Stomach (tissue), 9 donors: ENCODE data around the gene NTF4. TPM values are rescaled to one million over a fixed set of nuclear protein-coding genes. Genes with fewer than 3 reads are reported as not detected.

Experiments
- DNase-seq, 2 donors: peaks; one replicate each; pipeline versions ENCODE4 v3.0.0 to v3.0.0-alpha.2; 2013 to 2019
- H3K27ac ChIP-seq, 5 donors: fragments of 200-600 bp in 4 of 5; sonication (generic) in 4 of 5; one replicate each; pipeline ENCODE4 v1.5.1; 2013 to 2019; ENCODE audit warnings: mild to moderate bottlenecking in 1 of 5, moderate library complexity in 1 of 5
- H3K27me3 ChIP-seq, 3 donors: fragments of 200-600 bp; sonication (generic); one replicate each; pipeline ENCODE4 v1.5.1; 2017 to 2019; ENCODE audit warnings: mixed run types in 1 of 3
- H3K36me3 ChIP-seq, 4 donors: fragments of 200-600 bp; sonication (generic); 1 replicate in 3 of 4; 2 replicates in 1 of 4; pipeline ENCODE4 v1.5.1; 2016 to 2019
- H3K4me1 ChIP-seq, 4 donors: fragments of 200-600 bp; sonication (generic); one replicate each; pipeline ENCODE4 v1.5.1; 2016 to 2019
- H3K4me3 ChIP-seq, 4 donors: fragments of 200-600 bp; sonication (generic) in 3 of 4; one replicate each; pipeline ENCODE4 v1.5.1; 2016 to 2019; ENCODE audit warnings: mild to moderate bottlenecking in 1 of 4
- H3K9me3 ChIP-seq, 4 donors: fragments of 200-600 bp; sonication (generic); one replicate each; pipeline ENCODE4 v1.5.1; 2016 to 2019
- EP300 ChIP-seq: sonication (generic); formaldehyde crosslinking; IDR thresholded peaks from one replicate; pipeline ENCODE4 v1.6.1; 2017; ENCODE audit warnings: antibody characterized with exemption
- POLR2A ChIP-seq, 4 donors: fragments of 450-650 bp; IDR thresholded peaks; one replicate each; pipeline ENCODE4 v1.6.1; 2016; ENCODE audit warnings: antibody characterized with exemption in 4 of 4, control low read depth in 2 of 4, mild to moderate bottlenecking in 1 of 4, moderate library complexity in 1 of 4
- POLR2AphosphoS5 ChIP-seq, 3 donors: sonication (generic); formaldehyde crosslinking; IDR thresholded peaks; one replicate each; pipeline ENCODE4 v1.6.1; 2016; ENCODE audit warnings: antibody characterized with exemption in 3 of 3
- WGBS, 5 donors: extraction: QIAGEN DNeasy Blood & Tissue Kit in 3 of 5; methylation state at CpG; one replicate each; pipeline versions ENCODE4 v1.1.5 to v1.1.7; 2013 to 2018; 5-methylcytosine and 5-hydroxymethylcytosine counted together
- intact Hi-C: fragments of 100-400 bp; cut with DNase I; formaldehyde crosslinking; loops from one replicate; pipeline ENCODE4 v1.15.1; 2023; ENCODE audit warnings: low total_unique reads
- polyA plus RNA-seq, 3 donors: library from polyadenylated mRNA; stranded (reverse); fragments of 200-250 nt; gene quantifications; one replicate each; pipeline ENCODE4 v1.2.3, GENCODE V29; 2013
- small RNA-seq, 4 donors: library from RNA; depleted of rRNA; stranded (forward); fragments of <200 nt; gene quantifications; one replicate each; pipeline ENCODE3, GENCODE V24; 2016
- total RNA-seq, 5 donors: library from RNA; depleted of rRNA; stranded (reverse); fragments of >200 nt; gene quantifications; one replicate each; pipeline versions ENCODE4 v1.1.0 to v1.2.3, GENCODE V29; 2014 to 2016
- TF ChIP-seq, protein P1 (sequence below), 7 experiments: fragments of 450-650 bp in 4 of 7; fragments of 200-600 bp in 3 of 7; sonication (generic) in 3 of 7; IDR thresholded peaks; one replicate each; pipeline ENCODE4 v1.5.1; 2016 to 2019; ENCODE audit warnings: antibody characterized with exemption in 7 of 7, control low read depth in 2 of 7, mild to moderate bottlenecking in 1 of 7
- donor health status: healthy with polysubstance abuse.
- donor health status: Bipolar disorder and iron deficiency.
- donor health status: healthy.

NTF4 gene
- total and polyA plus RNA-seq, 8 donors: 17.5 TPM; not detected in 7

GRCh38 chr19:49011194-49011593 lies 53.4 kb downstream of the NTF4 start:
- Histone ChIP-seq H3K27ac (no peak overlapping the region), H3K27me3 (no peaks in the 10 kb centered on the region), H3K9me3 (no peaks in the 10 kb centered on the region), H3K4me3 (no peak overlapping the region), H3K4me1 (no peaks in the 10 kb centered on the region), H3K36me3 (peaks cover 36 to 98% (median 96%) of the 10 kb centered on the region in 4 donors)
- DNase-seq: no peak
- intact Hi-C loops: no loop called here
- WGBS, 5 donors: 80 to 87% (median 85%) methylated on average over 7 to 17 of the region's 17 CpGs
- TF ChIP-seq EP300 (no peak), POLR2A (IDR thresholded peaks at IDR 0.05) (no peak), POLR2AphosphoS5 (IDR thresholded peaks at IDR 0.05) (no peak)
- TF ChIP-seq, protein P1, sequence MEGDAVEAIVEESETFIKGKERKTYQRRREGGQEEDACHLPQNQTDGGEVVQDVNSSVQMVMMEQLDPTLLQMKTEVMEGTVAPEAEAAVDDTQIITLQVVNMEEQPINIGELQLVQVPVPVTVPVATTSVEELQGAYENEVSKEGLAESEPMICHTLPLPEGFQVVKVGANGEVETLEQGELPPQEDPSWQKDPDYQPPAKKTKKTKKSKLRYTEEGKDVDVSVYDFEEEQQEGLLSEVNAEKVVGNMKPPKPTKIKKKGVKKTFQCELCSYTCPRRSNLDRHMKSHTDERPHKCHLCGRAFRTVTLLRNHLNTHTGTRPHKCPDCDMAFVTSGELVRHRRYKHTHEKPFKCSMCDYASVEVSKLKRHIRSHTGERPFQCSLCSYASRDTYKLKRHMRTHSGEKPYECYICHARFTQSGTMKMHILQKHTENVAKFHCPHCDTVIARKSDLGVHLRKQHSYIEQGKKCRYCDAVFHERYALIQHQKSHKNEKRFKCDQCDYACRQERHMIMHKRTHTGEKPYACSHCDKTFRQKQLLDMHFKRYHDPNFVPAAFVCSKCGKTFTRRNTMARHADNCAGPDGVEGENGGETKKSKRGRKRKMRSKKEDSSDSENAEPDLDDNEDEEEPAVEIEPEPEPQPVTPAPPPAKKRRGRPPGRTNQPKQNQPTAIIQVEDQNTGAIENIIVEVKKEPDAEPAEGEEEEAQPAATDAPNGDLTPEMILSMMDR (IDR thresholded peaks at IDR 0.05): no peak

Small RNA genes within 50 kb of the gene (small RNA-seq; reads per million reads assigned to genes)
- 0 reads per million in 4 donors for gene RN7SL708P

Other genes starting within 250 kb of the NTF4 start
- gene HSD17B14, start 228.3 kb downstream of the NTF4 start, total RNA-seq: 10 to 100 TPM in 2 of 5 donors, 1 to 10 TPM in 2, not detected in 1; 2.8 to 41.4 (median 17.3) TPM
- 1 to 10 TPM; 5.4 to 9.8 (median 9.4) TPM for gene HSD17B14, start 228.3 kb downstream of the NTF4 start, polyA plus RNA-seq
- gene PLEKHA4, start 196.2 kb downstream of the NTF4 start, total RNA-seq: 10 to 100 TPM in 2 of 5 donors, 1 to 10 TPM in 3; 1.7 to 35.6 (median 4.8) TPM
- gene PLEKHA4, start 196.2 kb downstream of the NTF4 start, polyA plus RNA-seq: 10 to 100 TPM; 30.1 to 85.0 (median 75.3) TPM
- gene PPP1R15A, start 192.4 kb downstream of the NTF4 start, total RNA-seq: 100 to 1,000 TPM in 1 of 5 donors, 10 to 100 TPM in 4; 14.6 to 107 (median 35.1) TPM
- gene PPP1R15A, start 192.4 kb downstream of the NTF4 start, polyA plus RNA-seq: 10 to 100 TPM; 34.6 to 59.8 (median 37.1) TPM
- 1 to 10 TPM in 2 of 5 donors, not detected in 3; 1.2 to 1.3 TPM for gene TULP2, start 166.1 kb downstream of the NTF4 start, total RNA-seq
- not detected for gene TULP2, start 166.1 kb downstream of the NTF4 start, polyA plus RNA-seq
- gene NUCB1, start 164.5 kb downstream of the NTF4 start, total RNA-seq: 100 to 1,000 TPM; 117 to 503 (median 135) TPM
- 100 to 1,000 TPM in 1 of 3 donors, 10 to 100 TPM in 2; 68.9 to 118 (median 91.5) TPM for gene NUCB1, start 164.5 kb downstream of the NTF4 start, polyA plus RNA-seq
- under 1 TPM in 1 of 5 donors, not detected in 4; 0.89 TPM for gene DHDH, start 131.1 kb downstream of the NTF4 start, total RNA-seq
- gene DHDH, start 131.1 kb downstream of the NTF4 start, polyA plus RNA-seq: 1 to 10 TPM in 1 of 3 donors, under 1 TPM in 1, not detected in 1; 0.93 to 1.2 TPM
- 100 to 1,000 TPM in 1 of 5 donors, 10 to 100 TPM in 4; 12.1 to 121 (median 20.2) TPM for gene BAX, start 109.9 kb downstream of the NTF4 start, total RNA-seq
- gene BAX, start 109.9 kb downstream of the NTF4 start, polyA plus RNA-seq: 10 to 100 TPM; 61.6 to 85.3 (median 77.6) TPM
- 1,000 to 10,000 TPM; 1,292 to 4,272 (median 3,457) TPM for gene FTL, start 99.5 kb downstream of the NTF4 start, total RNA-seq
- gene FTL, start 99.5 kb downstream of the NTF4 start, polyA plus RNA-seq: 1,000 to 10,000 TPM; 3,915 to 8,824 (median 7,571) TPM
- gene GYS1, start 71.5 kb downstream of the NTF4 start, total RNA-seq: 10 to 100 TPM; 13.0 to 63.6 (median 46.4) TPM
- gene GYS1, start 71.5 kb downstream of the NTF4 start, polyA plus RNA-seq: 10 to 100 TPM; 13.0 to 25.5 (median 15.5) TPM
- 10 to 100 TPM in 4 of 5 donors, under 1 TPM in 1; 0.58 to 96.0 (median 59.1) TPM for gene RUVBL2, start 70.9 kb downstream of the NTF4 start, total RNA-seq
- gene RUVBL2, start 70.9 kb downstream of the NTF4 start, polyA plus RNA-seq: 10 to 100 TPM; 55.3 to 69.2 (median 63.3) TPM
- 1 to 10 TPM in 1 of 5 donors, not detected in 4; 8.4 TPM for gene LHB, start 47.7 kb downstream of the NTF4 start, total RNA-seq
- gene LHB, start 47.7 kb downstream of the NTF4 start, polyA plus RNA-seq: 10 to 100 TPM in 2 of 3 donors, 1 to 10 TPM in 1; 3.8 to 45.8 (median 40.3) TPM
- not detected for gene CGB3, start 40.5 kb downstream of the NTF4 start, total RNA-seq
- gene CGB3, start 40.5 kb downstream of the NTF4 start, polyA plus RNA-seq: not detected
- gene CGB2, start 32.9 kb downstream of the NTF4 start, total RNA-seq: not detected
- gene CGB2, start 32.9 kb downstream of the NTF4 start, polyA plus RNA-seq: not detected
- not detected for gene CGB1, start 27.9 kb downstream of the NTF4 start, total RNA-seq
- not detected for gene CGB1, start 27.9 kb downstream of the NTF4 start, polyA plus RNA-seq
- not detected for gene CGB5, start 21.0 kb downstream of the NTF4 start, total RNA-seq
- not detected for gene CGB5, start 21.0 kb downstream of the NTF4 start, polyA plus RNA-seq
- gene CGB8, start 15.7 kb downstream of the NTF4 start, total RNA-seq: not detected
- gene CGB8, start 15.7 kb downstream of the NTF4 start, polyA plus RNA-seq: not detected
- gene CGB7, start 7.1 kb downstream of the NTF4 start, total RNA-seq: not detected
- 1 to 10 TPM in 1 of 3 donors, not detected in 2; 3.8 TPM for gene CGB7, start 7.1 kb downstream of the NTF4 start, polyA plus RNA-seq
- gene KCNA7, start 7.9 kb upstream of the NTF4 start, total RNA-seq: not detected
- not detected for gene KCNA7, start 7.9 kb upstream of the NTF4 start, polyA plus RNA-seq
- gene SNRNP70, start 20.6 kb upstream of the NTF4 start, total RNA-seq: 1,000 to 10,000 TPM in 1 of 5 donors, 100 to 1,000 TPM in 4; 163 to 3,365 (median 235) TPM
- gene SNRNP70, start 20.6 kb upstream of the NTF4 start, polyA plus RNA-seq: 100 to 1,000 TPM; 170 to 258 (median 192) TPM
- 100 to 1,000 TPM in 1 of 5 donors, 10 to 100 TPM in 2, 1 to 10 TPM in 1, not detected in 1; 5.5 to 118 (median 30.5) TPM for gene LIN7B, start 49.6 kb upstream of the NTF4 start, total RNA-seq
- gene LIN7B, start 49.6 kb upstream of the NTF4 start, polyA plus RNA-seq: 10 to 100 TPM in 2 of 3 donors, 1 to 10 TPM in 1; 4.0 to 18.1 (median 11.5) TPM
- gene C19orf73, start 54.3 kb upstream of the NTF4 start, total RNA-seq: not detected
- 1 to 10 TPM; 3.4 to 4.2 (median 3.7) TPM for gene C19orf73, start 54.3 kb upstream of the NTF4 start, polyA plus RNA-seq
- 10 to 100 TPM in 1 of 5 donors, 1 to 10 TPM in 3, under 1 TPM in 1; 0.45 to 12.7 (median 4.2) TPM for gene PPFIA3, start 54.7 kb upstream of the NTF4 start, total RNA-seq
- gene PPFIA3, start 54.7 kb upstream of the NTF4 start, polyA plus RNA-seq: 10 to 100 TPM in 1 of 3 donors, 1 to 10 TPM in 2; 7.2 to 19.7 (median 9.7) TPM
- 1 to 10 TPM in 2 of 5 donors, not detected in 3; 1.7 to 8.1 TPM for gene HRC, start 90.6 kb upstream of the NTF4 start, total RNA-seq
- under 1 TPM; 0.44 to 0.83 (median 0.61) TPM for gene HRC, start 90.6 kb upstream of the NTF4 start, polyA plus RNA-seq
- gene TRPM4, start 93.0 kb upstream of the NTF4 start, total RNA-seq: 1,000 to 10,000 TPM in 1 of 5 donors, 100 to 1,000 TPM in 3, 10 to 100 TPM in 1; 29.0 to 1,449 (median 158) TPM
- 10 to 100 TPM; 11.8 to 34.3 (median 26.6) TPM for gene TRPM4, start 93.0 kb upstream of the NTF4 start, polyA plus RNA-seq